HCT116 (cell line): ENCODE data around the gene EIF2D. TPM values are rescaled to one million over a fixed set of nuclear protein-coding genes. Genes with fewer than 3 reads are reported as not detected.

Experiments used
- ATAC-seq: fragments of 200-7000 bp; cut with Tn5 transposase; 2 replicates; pipeline ENCODE4 v1.9.1; 2020; ENCODE audit warnings: mild to moderate bottlenecking, moderate library complexity
- BruUV-seq: library from RNA; stranded (reverse); fragments of 400-500 nt; replicated peaks from 2 replicates; lab custom pipeline; 2021; lab: Mats Ljungman, UMichigan
- CTCF ChIA-PET: fragments of 300-600 bp; sonication (Branson Sonifier 250); formaldehyde crosslinking; loops from one replicate; lab custom pipeline; 2021; ENCODE audit warnings: antibody characterized with exemption; lab: Charles Lee
- POLR2A ChIA-PET: fragments of 300-600, 350-600 bp; sonication (Branson Sonifier 250); formaldehyde crosslinking; loops from one replicate; lab custom pipeline; 2021; ENCODE audit warnings: antibody characterized with exemption; lab: Charles Lee
- RAD21 ChIA-PET, 2 experiments: fragments of 300-600 bp; sonication (Branson Sonifier 250); formaldehyde crosslinking; loops; one replicate each; lab custom pipeline; 2023; ENCODE audit warnings: low total read pairs in 2 of 2; ENCODE audit not compliant: uncharacterized antibody in 2 of 2, unreplicated experiment in 2 of 2, low non-redundant PET in 1 of 2; lab: Charles Lee
- DNase-seq: peaks from one replicate; pipeline ENCODE4 v3.0.0-alpha.2; 2010; ENCODE audit warnings: low read depth, low spot score
- H2AFZ ChIP-seq: fragments of 200-600 bp; shearing (Covaris generic), sonication (generic); 2 replicates; pipeline ENCODE4 v1.6.1; 2017; ENCODE audit warnings: low read depth, mixed run types, mixed read lengths, antibody characterized with exemption, low read length; ENCODE audit not compliant: poor library complexity, severe bottlenecking
- H3K27ac ChIP-seq: 2 replicates; pipeline ENCODE4 v1.5.1; 2012; ENCODE audit warnings: low read depth, low read length
- H3K27me3 ChIP-seq: fragments of 200-600 bp; sonication (generic); 2 replicates; pipeline ENCODE4 v1.6.1; 2016; ENCODE audit warnings: mixed run types, low read length, mixed read lengths; ENCODE audit not compliant: insufficient read depth
- H3K36me3 ChIP-seq, 2 experiments: fragments of 200-500 bp in 1 of 2; fragments of 200-600 bp in 1 of 2; sonication (Bioruptor generic) in 1 of 2; sonication (generic) in 1 of 2; 2 replicates each; pipeline versions ENCODE4 v1.5.1 to v1.6.1; 2014 to 2016; ENCODE audit warnings: low read length in 2 of 2, inconsistent platforms in 1 of 2, mixed read lengths in 1 of 2, mixed run types in 1 of 2; ENCODE audit not compliant: insufficient read depth in 2 of 2, control insufficient read depth in 1 of 2
- H3K4me1 ChIP-seq, 2 experiments: fragments of 200-600 bp in 1 of 2; sonication (generic) in 1 of 2; 2 replicates each; pipeline versions ENCODE4 v1.5.1 to v1.6.1; 2012 to 2017; ENCODE audit warnings: low read length in 2 of 2, inconsistent platforms in 1 of 2, mild to moderate bottlenecking in 1 of 2, mixed read lengths in 1 of 2, mixed run types in 1 of 2, moderate library complexity in 1 of 2; ENCODE audit not compliant: insufficient read depth in 2 of 2, control insufficient read depth in 1 of 2
- H3K4me2 ChIP-seq: fragments of 200-600 bp; sonication (generic); 2 replicates; pipeline ENCODE4 v1.6.1; 2017; ENCODE audit warnings: mixed run types, low read length, mixed read lengths
- H3K4me3 ChIP-seq, 2 experiments: fragments of 200-600 bp in 1 of 2; sonication (generic) in 1 of 2; replicated peaks in 1 of 2; 2 replicates each; pipeline ENCODE4 v1.5.1; 2011 to 2016; ENCODE audit warnings: low read length in 2 of 2, control low read depth in 1 of 2, low read depth in 1 of 2, mild to moderate bottlenecking in 1 of 2, mixed read lengths in 1 of 2, mixed run types in 1 of 2
- H3K79me2 ChIP-seq: fragments of 200-600 bp; sonication (generic); 2 replicates; pipeline ENCODE4 v1.6.1; 2017; ENCODE audit warnings: mild to moderate bottlenecking, mixed run types, low read length, moderate library complexity, mixed read lengths; ENCODE audit not compliant: insufficient read depth
- H3K9ac ChIP-seq: fragments of 200-600 bp; sonication (generic); 2 replicates; pipeline ENCODE4 v1.6.1; 2016; ENCODE audit warnings: low read length, mixed read lengths
- H3K9me2 ChIP-seq: fragments of 200-600 bp; sonication (generic), shearing (Covaris generic); 2 replicates; pipeline ENCODE4 v1.6.1; 2017; ENCODE audit warnings: mixed run types, mild to moderate bottlenecking, moderate library complexity; ENCODE audit not compliant: insufficient read depth
- H3K9me3 ChIP-seq, 2 experiments: fragments of 200-500 bp in 1 of 2; fragments of 200-600 bp in 1 of 2; sonication (Bioruptor generic) in 1 of 2; sonication (generic) in 1 of 2; 2 replicates each; pipeline ENCODE4 v1.6.1; 2014 to 2017; ENCODE audit warnings: low read length in 2 of 2, mixed read lengths in 2 of 2, inconsistent platforms in 1 of 2, low read depth in 1 of 2, mild to moderate bottlenecking in 1 of 2, mixed run types in 1 of 2, moderate library complexity in 1 of 2; ENCODE audit not compliant: control insufficient read depth in 1 of 2, insufficient read depth in 1 of 2
- H4K20me1 ChIP-seq: fragments of 200-600 bp; sonication (generic), shearing (Covaris generic); 2 replicates; pipeline ENCODE4 v1.6.1; 2017; ENCODE audit warnings: mixed run types, mild to moderate bottlenecking, moderate library complexity; ENCODE audit not compliant: insufficient read depth
- CBX3 ChIP-seq: IDR thresholded peaks from 2 replicates; pipeline ENCODE4 v1.6.1; 2012; ENCODE audit warnings: low read depth
- CEBPB ChIP-seq: IDR thresholded peaks from 2 replicates; pipeline ENCODE4 v1.6.1; 2012; ENCODE audit warnings: low read depth
- ELF1 ChIP-seq: IDR thresholded peaks from 2 replicates; pipeline ENCODE4 v1.6.1; 2012; ENCODE audit warnings: low read depth, borderline replicate concordance
- EZH2 ChIP-seq: fragments of 200-600 bp; sonication (generic); IDR thresholded peaks from 2 replicates; pipeline ENCODE4 v1.6.1; 2017; ENCODE audit warnings: antibody characterized with exemption, mixed run types
- FOSL1 ChIP-seq: IDR thresholded peaks from 2 replicates; pipeline ENCODE4 v1.6.1; 2012; ENCODE audit warnings: low read depth
- JUND ChIP-seq: IDR thresholded peaks from 2 replicates; pipeline ENCODE4 v1.6.1; 2012
- POLR2A ChIP-seq: IDR thresholded peaks from 2 replicates; pipeline ENCODE4 v1.7.0; 2011; ENCODE audit warnings: borderline replicate concordance; ENCODE audit not compliant: insufficient read depth, insufficient read length; ENCODE audit errors: extremely low read depth
- POLR2AphosphoS5 ChIP-seq: IDR thresholded peaks from 2 replicates; pipeline ENCODE4 v1.6.1; 2011; ENCODE audit warnings: mild to moderate bottlenecking, low read depth, low read length, moderate library complexity
- RAD21 ChIP-seq: IDR thresholded peaks from 2 replicates; pipeline ENCODE4 v1.6.1; 2012; ENCODE audit warnings: low read depth, mild to moderate bottlenecking
- SIN3A ChIP-seq: IDR thresholded peaks from 2 replicates; pipeline ENCODE4 v1.6.1; 2012; ENCODE audit warnings: low read depth
- SP1 ChIP-seq: IDR thresholded peaks from 2 replicates; pipeline ENCODE4 v1.6.1; 2012; ENCODE audit warnings: low read depth
- SRF ChIP-seq: IDR thresholded peaks from 2 replicates; pipeline ENCODE4 v1.6.1; 2012; ENCODE audit warnings: low read depth
- TCF7L2 ChIP-seq: IDR thresholded peaks from 2 replicates; pipeline ENCODE4 v1.7.0; 2011; ENCODE audit warnings: borderline replicate concordance, inconsistent platforms; ENCODE audit not compliant: insufficient read depth, insufficient read length; ENCODE audit errors: extremely low read depth
- YY1 ChIP-seq: IDR thresholded peaks from 2 replicates; pipeline ENCODE4 v1.6.1; 2011; ENCODE audit warnings: low read length, low read depth, moderate library complexity, mild to moderate bottlenecking; ENCODE audit not compliant: insufficient replicate concordance; ENCODE audit errors: extremely low read depth
- ZNF274 ChIP-seq: fragments of 200-500 bp; sonication (Bioruptor generic); IDR thresholded peaks from 2 replicates; pipeline ENCODE4 v1.6.1; 2014; ENCODE audit warnings: mild to moderate bottlenecking, low read depth, low read length, inconsistent platforms
- intact Hi-C: fragments of 100-400 bp; cut with micrococcal nuclease; formaldehyde crosslinking; loops from 2 replicates; pipeline ENCODE4 v1.10.0; 2022
- total RNA-seq: library from RNA; stranded (reverse); gene quantifications from one replicate; pipeline ENCODE4 v1.2.1, GENCODE V29; 2021; ENCODE audit not compliant: unreplicated experiment
- TF ChIP-seq, protein P1 (sequence below): IDR thresholded peaks from 2 replicates; pipeline ENCODE4 v1.6.1; 2011; ENCODE audit warnings: mild to moderate bottlenecking, low read length, moderate library complexity; ENCODE audit not compliant: insufficient replicate concordance; ENCODE audit errors: extremely low read depth
- TF ChIP-seq, protein P2 (sequence below): IDR thresholded peaks from 2 replicates; pipeline ENCODE4 v1.6.1; 2012
- TF ChIP-seq, protein P3 (sequence below), 3 experiments: fragments of 200-600 bp in 1 of 3; sonication (generic) in 1 of 3; IDR thresholded peaks in 2 of 3; conservative IDR thresholded peaks in 1 of 3; 2 replicates each; pipeline ENCODE4 v1.5.1; 2012 to 2017; ENCODE audit warnings: low read depth in 2 of 3, low read length in 2 of 3, antibody characterized with exemption in 1 of 3, borderline replicate concordance in 1 of 3, control low read depth in 1 of 3, mild to moderate bottlenecking in 1 of 3, mixed read lengths in 1 of 3, mixed run types in 1 of 3, moderate library complexity in 1 of 3; ENCODE audit not compliant: insufficient read depth in 1 of 3
- TF ChIP-seq, protein P4 (sequence below): IDR thresholded peaks from 2 replicates; pipeline ENCODE4 v1.6.1; 2012

Gene EIF2D
- total RNA-seq, 1 experiment from 2014 or later: 54.8 TPM

DNA sequence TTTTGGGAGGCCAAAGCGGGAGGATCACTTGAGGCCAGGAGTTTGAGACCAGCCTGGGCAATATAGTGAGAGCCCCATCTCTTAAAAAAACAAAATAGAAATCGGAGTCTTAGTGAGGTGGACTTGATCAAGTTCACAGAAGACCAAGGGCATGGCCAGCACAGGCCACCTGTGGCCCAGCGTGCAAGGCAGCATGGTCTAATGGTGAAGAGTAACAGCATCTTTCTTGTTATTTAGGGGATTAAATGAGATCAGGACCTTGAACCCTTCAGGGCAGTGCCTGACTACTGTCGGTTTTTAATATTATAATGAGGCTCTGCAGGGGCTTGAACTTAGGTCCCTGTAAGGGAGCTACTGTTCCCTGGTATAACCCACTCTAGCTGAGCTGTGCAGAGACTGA, 38.5 kb downstream of the EIF2D start:
- DNase-seq (no peak), ATAC-seq (no peak)
- Histone ChIP-seq H3K27me3 (no peaks in the 10 kb centered on the region), H2AFZ (no peak overlapping the region), H3K9ac (no peak overlapping the region), H3K9me3 (no peaks in the 10 kb centered on the region), H4K20me1 (no peaks in the 10 kb centered on the region), H3K79me2 (no peaks in the 10 kb centered on the region), H3K27ac (no peak overlapping the region), H3K4me1 (no peaks in the 10 kb centered on the region), H3K4me2 (no peak overlapping the region), H3K36me3 (no peaks in the 10 kb centered on the region), H3K4me3 (no peak overlapping the region), H3K9me2 (no peaks in the 10 kb centered on the region)
- CTCF ChIA-PET: interaction anchor here (1.1 kb wide), 1 partner anchor 10 kb away, joined by 4 read pairs; no protein-coding TSS in a partner anchor
- TF ChIP-seq, protein P1, sequence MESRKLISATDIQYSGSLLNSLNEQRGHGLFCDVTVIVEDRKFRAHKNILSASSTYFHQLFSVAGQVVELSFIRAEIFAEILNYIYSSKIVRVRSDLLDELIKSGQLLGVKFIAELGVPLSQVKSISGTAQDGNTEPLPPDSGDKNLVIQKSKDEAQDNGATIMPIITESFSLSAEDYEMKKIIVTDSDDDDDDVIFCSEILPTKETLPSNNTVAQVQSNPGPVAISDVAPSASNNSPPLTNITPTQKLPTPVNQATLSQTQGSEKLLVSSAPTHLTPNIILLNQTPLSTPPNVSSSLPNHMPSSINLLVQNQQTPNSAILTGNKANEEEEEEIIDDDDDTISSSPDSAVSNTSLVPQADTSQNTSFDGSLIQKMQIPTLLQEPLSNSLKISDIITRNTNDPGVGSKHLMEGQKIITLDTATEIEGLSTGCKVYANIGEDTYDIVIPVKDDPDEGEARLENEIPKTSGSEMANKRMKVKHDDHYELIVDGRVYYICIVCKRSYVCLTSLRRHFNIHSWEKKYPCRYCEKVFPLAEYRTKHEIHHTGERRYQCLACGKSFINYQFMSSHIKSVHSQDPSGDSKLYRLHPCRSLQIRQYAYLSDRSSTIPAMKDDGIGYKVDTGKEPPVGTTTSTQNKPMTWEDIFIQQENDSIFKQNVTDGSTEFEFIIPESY: no peak
- TF ChIP-seq, protein P2, sequence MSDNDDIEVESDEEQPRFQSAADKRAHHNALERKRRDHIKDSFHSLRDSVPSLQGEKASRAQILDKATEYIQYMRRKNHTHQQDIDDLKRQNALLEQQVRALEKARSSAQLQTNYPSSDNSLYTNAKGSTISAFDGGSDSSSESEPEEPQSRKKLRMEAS: no peak
- no peak for TF ChIP-seq ZNF274
- TF ChIP-seq POLR2AphosphoS5: no peak
- no peak for TF ChIP-seq ELF1
- no peak for TF ChIP-seq CEBPB
- no peak for TF ChIP-seq RAD21
- TF ChIP-seq SP1: no peak
- no peak for TF ChIP-seq SIN3A
- TF ChIP-seq SRF: no peak
- TF ChIP-seq FOSL1: no peak
- TF ChIP-seq, protein P3, sequence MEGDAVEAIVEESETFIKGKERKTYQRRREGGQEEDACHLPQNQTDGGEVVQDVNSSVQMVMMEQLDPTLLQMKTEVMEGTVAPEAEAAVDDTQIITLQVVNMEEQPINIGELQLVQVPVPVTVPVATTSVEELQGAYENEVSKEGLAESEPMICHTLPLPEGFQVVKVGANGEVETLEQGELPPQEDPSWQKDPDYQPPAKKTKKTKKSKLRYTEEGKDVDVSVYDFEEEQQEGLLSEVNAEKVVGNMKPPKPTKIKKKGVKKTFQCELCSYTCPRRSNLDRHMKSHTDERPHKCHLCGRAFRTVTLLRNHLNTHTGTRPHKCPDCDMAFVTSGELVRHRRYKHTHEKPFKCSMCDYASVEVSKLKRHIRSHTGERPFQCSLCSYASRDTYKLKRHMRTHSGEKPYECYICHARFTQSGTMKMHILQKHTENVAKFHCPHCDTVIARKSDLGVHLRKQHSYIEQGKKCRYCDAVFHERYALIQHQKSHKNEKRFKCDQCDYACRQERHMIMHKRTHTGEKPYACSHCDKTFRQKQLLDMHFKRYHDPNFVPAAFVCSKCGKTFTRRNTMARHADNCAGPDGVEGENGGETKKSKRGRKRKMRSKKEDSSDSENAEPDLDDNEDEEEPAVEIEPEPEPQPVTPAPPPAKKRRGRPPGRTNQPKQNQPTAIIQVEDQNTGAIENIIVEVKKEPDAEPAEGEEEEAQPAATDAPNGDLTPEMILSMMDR (IDR thresholded peaks at IDR 0.05 in 2 of 3, conservative IDR thresholded peaks at IDR 0.05 in 1 of 3; ENCODE audit: borderline replicate concordance in 1 of 3, insufficient read depth in 1 of 3, low read depth in 2 of 3, low read length in 2 of 3): no peak
- no peak for TF ChIP-seq JUND
- TF ChIP-seq EZH2: no peak
- TF ChIP-seq TCF7L2: no peak
- TF ChIP-seq YY1: no peak
- TF ChIP-seq POLR2A: no peak
- no peak for TF ChIP-seq CBX3
- TF ChIP-seq, protein P4, sequence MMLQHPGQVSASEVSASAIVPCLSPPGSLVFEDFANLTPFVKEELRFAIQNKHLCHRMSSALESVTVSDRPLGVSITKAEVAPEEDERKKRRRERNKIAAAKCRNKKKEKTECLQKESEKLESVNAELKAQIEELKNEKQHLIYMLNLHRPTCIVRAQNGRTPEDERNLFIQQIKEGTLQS: no peak
- BruUV-seq: no TSS peak
- POLR2A ChIA-PET: no interaction called here
- intact Hi-C loops: no loop called here
- RAD21 ChIA-PET: no interaction called here
